ENCODE results near the gene LONP1. TPM values are rescaled to one million over a fixed set of nuclear protein-coding genes. Genes with fewer than 3 reads are reported as not detected.
"Not testable (repeated sequence)": the region's sequence is repeated elsewhere in the genome, so short reads cannot be mapped to it uniquely, and the experiment has no call there.

Gene LONP1
- total and polyA plus RNA-seq, 4 donors = 32.3 to 83.9 (median 57.5) TPM

DNA sequence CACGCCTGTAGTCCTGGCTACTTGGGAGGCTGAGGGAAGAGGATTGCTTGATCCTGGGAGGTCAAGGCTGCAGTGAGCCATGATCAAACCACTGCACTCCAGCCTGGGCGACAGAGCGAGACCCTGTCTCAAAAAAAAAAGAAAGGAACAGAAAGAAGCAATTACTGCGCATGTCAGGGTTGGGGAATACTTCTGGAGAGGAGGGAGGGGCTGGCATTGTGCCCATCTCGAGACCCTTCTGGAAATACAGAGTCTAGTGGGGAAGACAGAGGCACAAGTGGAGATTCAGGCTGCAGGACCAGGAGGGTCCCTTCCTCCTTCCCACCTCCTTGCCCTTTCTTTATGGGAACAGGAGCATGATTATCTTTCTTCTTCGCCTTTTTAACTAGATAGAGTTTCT is 33.8 kb upstream of the LONP1 start:
- no peak overlapping the region for H3K9ac ChIP-seq (ENCODE audit: low read depth in 1 of 2, low read length in 2 of 2)
- TF ChIP-seq, protein P1, sequence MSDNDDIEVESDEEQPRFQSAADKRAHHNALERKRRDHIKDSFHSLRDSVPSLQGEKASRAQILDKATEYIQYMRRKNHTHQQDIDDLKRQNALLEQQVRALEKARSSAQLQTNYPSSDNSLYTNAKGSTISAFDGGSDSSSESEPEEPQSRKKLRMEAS (IDR thresholded peaks at IDR 0.05) = no peak
- H3K4me1 ChIP-seq (ENCODE audit: control insufficient read depth in 4 of 4, insufficient read depth in 4 of 4, low read length in 3 of 4) = no peaks in the 10 kb centered on the region
- no peak overlapping the region for H3K27ac ChIP-seq (ENCODE audit: low read depth in 1 of 2, low read length in 2 of 2)
- no peaks in the 10 kb centered on the region for H3K9me3 ChIP-seq (ENCODE audit: control insufficient read depth in 4 of 4, low read length in 3 of 4)
- no peaks in the 10 kb centered on the region for H3K36me3 ChIP-seq (ENCODE audit: control insufficient read depth in 4 of 4, insufficient read depth in 3 of 4, low read depth in 1 of 4, low read length in 3 of 4)
- H3K27me3 ChIP-seq (ENCODE audit: control insufficient read depth in 4 of 4, insufficient read depth in 4 of 4, low read length in 3 of 4) = no peaks in the 10 kb centered on the region
- 74% methylated on average over 6 of the region's 6 CpGs for WGBS
- H3K4me3 ChIP-seq (ENCODE audit: low read depth in 1 of 3, low read length in 3 of 3) = no peak overlapping the region
- no peak for DNase-seq (ENCODE audit: low spot score)

GRCh38 chr19:5751709-5752108 is 31.8 kb upstream of the LONP1 start:
- no peak for TF ChIP-seq HNF4A (conservative IDR thresholded peaks at IDR 0.05)
- no peak for TF ChIP-seq TAF1 (conservative IDR thresholded peaks at IDR 0.05)
- TF ChIP-seq JUND (IDR thresholded peaks at IDR 0.05) = no peak
- no peak for TF ChIP-seq NR2F2 (IDR thresholded peaks at IDR 0.05)
- TF ChIP-seq, protein P2, sequence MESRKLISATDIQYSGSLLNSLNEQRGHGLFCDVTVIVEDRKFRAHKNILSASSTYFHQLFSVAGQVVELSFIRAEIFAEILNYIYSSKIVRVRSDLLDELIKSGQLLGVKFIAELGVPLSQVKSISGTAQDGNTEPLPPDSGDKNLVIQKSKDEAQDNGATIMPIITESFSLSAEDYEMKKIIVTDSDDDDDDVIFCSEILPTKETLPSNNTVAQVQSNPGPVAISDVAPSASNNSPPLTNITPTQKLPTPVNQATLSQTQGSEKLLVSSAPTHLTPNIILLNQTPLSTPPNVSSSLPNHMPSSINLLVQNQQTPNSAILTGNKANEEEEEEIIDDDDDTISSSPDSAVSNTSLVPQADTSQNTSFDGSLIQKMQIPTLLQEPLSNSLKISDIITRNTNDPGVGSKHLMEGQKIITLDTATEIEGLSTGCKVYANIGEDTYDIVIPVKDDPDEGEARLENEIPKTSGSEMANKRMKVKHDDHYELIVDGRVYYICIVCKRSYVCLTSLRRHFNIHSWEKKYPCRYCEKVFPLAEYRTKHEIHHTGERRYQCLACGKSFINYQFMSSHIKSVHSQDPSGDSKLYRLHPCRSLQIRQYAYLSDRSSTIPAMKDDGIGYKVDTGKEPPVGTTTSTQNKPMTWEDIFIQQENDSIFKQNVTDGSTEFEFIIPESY (IDR thresholded peaks at IDR 0.05) = no peak
- no peak for TF ChIP-seq CTCF (IDR thresholded peaks at IDR 0.05; ENCODE audit: low read depth, low read length, missing input control)
- TF ChIP-seq FOXA2 (IDR thresholded peaks at IDR 0.05) = no peak
- TF ChIP-seq, protein P1 (IDR thresholded peaks at IDR 0.05) = no peak
- H3K27me3 ChIP-seq (ENCODE audit: control insufficient read depth in 4 of 4, insufficient read depth in 4 of 4, low read length in 3 of 4) = no peaks in the 10 kb centered on the region
- no peak overlapping the region for H3K27ac ChIP-seq (ENCODE audit: low read depth in 1 of 2, low read length in 2 of 2)
- no peak overlapping the region for H3K9ac ChIP-seq (ENCODE audit: low read depth in 1 of 2, low read length in 2 of 2)
- no peak overlapping the region for H3K4me3 ChIP-seq (ENCODE audit: low read depth in 1 of 3, low read length in 3 of 3)
- no peaks in the 10 kb centered on the region for H3K4me1 ChIP-seq (ENCODE audit: control insufficient read depth in 4 of 4, insufficient read depth in 4 of 4, low read length in 3 of 4)
- no peak for DNase-seq (ENCODE audit: low spot score)
- H3K9me3 ChIP-seq (ENCODE audit: control insufficient read depth in 4 of 4, low read length in 3 of 4) = no peaks in the 10 kb centered on the region
- no peaks in the 10 kb centered on the region for H3K36me3 ChIP-seq (ENCODE audit: control insufficient read depth in 4 of 4, insufficient read depth in 3 of 4, low read depth in 1 of 4, low read length in 3 of 4)
- 61% methylated on average over 7 of the region's 7 CpGs for WGBS

- Histone ChIP-seq H3K4me3 (ENCODE audit: low read depth in 1 of 3, low read length in 3 of 3) (no peak overlapping the region), H3K9ac (ENCODE audit: low read depth in 1 of 2, low read length in 2 of 2) (no peak overlapping the region), H3K9me3 (ENCODE audit: control insufficient read depth in 4 of 4, low read length in 3 of 4) (no peaks in the 10 kb centered on the region), H3K27ac (ENCODE audit: low read depth in 1 of 2, low read length in 2 of 2) (no peak overlapping the region), H3K4me1 (ENCODE audit: control insufficient read depth in 4 of 4, insufficient read depth in 4 of 4, low read length in 3 of 4) (no peaks in the 10 kb centered on the region), H3K27me3 (ENCODE audit: control insufficient read depth in 4 of 4, insufficient read depth in 4 of 4, low read length in 3 of 4) (no peaks in the 10 kb centered on the region), H3K36me3 (ENCODE audit: control insufficient read depth in 4 of 4, insufficient read depth in 3 of 4, low read depth in 1 of 4, low read length in 3 of 4) (no peaks in the 10 kb centered on the region)
- DNase-seq (ENCODE audit: low spot score) = no peak
- WGBS = 83% methylated on average over 5 of the region's 5 CpGs
- no peak for TF ChIP-seq HNF4G (IDR thresholded peaks at IDR 0.05)
Observed at GRCh38 chr19:5749505-5749904, 29.6 kb upstream of the LONP1 start.

DNA sequence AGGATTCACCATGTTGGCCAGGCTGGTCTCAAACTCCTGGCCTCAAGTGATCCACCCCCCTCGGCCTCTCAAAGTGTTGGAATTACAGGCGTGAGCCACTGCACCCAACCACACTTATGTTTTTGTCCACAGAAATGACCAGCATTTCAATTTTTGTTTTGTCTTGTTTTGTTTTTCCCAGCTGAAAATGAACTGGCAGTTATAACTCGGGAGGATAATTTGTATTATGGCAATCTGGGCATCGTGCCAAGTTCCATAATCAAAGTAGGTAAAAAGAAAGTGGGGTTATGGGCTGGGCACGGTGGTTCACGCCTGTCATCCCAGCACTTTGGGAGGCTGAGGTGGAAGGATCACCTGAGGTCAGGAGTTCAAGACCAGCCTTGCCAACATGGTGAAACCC is 29.0 kb upstream of the LONP1 start:
- not testable (repeated sequence) for H3K36me3 ChIP-seq (ENCODE audit: control insufficient read depth in 4 of 4, insufficient read depth in 3 of 4, low read depth in 1 of 4, low read length in 3 of 4); H3K9me3 ChIP-seq (ENCODE audit: control insufficient read depth in 4 of 4, low read length in 3 of 4); DNase-seq (ENCODE audit: low spot score); H3K9ac ChIP-seq (ENCODE audit: low read depth in 1 of 2, low read length in 2 of 2); H3K27me3 ChIP-seq (ENCODE audit: control insufficient read depth in 4 of 4, insufficient read depth in 4 of 4, low read length in 3 of 4); H3K4me1 ChIP-seq (ENCODE audit: control insufficient read depth in 4 of 4, insufficient read depth in 4 of 4, low read length in 3 of 4); H3K4me3 ChIP-seq (ENCODE audit: low read depth in 1 of 3, low read length in 3 of 3); H3K27ac ChIP-seq (ENCODE audit: low read depth in 1 of 2, low read length in 2 of 2)
- 57% methylated on average over 6 of the region's 6 CpGs for WGBS

DNA sequence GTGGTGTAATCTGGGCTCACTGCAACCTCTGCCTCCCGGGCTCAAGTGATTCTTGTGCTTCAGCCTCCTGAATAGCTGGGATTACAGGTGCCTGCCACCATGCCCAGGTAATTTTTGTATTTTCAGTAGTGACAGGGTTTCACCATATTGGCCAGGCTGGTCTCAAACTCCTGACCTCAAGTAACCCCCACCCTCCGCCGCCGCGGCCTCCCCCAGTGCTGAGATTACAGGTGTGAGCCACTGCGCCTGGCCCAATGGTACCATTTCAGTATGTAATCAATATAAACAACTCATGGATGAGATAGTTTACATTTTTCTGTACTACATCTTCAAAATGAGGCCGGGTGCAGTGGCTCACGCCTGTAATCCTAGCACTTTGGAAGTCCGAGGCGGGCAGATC is 25.1 kb upstream of the LONP1 start:
- not testable (repeated sequence) for H3K9ac ChIP-seq (ENCODE audit: low read depth in 1 of 2, low read length in 2 of 2); H3K27ac ChIP-seq (ENCODE audit: low read depth in 1 of 2, low read length in 2 of 2); H3K4me3 ChIP-seq (ENCODE audit: low read depth in 1 of 3, low read length in 3 of 3); H3K4me1 ChIP-seq (ENCODE audit: control insufficient read depth in 4 of 4, insufficient read depth in 4 of 4, low read length in 3 of 4); H3K9me3 ChIP-seq (ENCODE audit: control insufficient read depth in 4 of 4, low read length in 3 of 4); H3K27me3 ChIP-seq (ENCODE audit: control insufficient read depth in 4 of 4, insufficient read depth in 4 of 4, low read length in 3 of 4); H3K36me3 ChIP-seq (ENCODE audit: control insufficient read depth in 4 of 4, insufficient read depth in 3 of 4, low read depth in 1 of 4, low read length in 3 of 4); DNase-seq (ENCODE audit: low spot score)
- WGBS = 78% methylated on average over 10 of the region's 10 CpGs

Data from liver (tissue), 9 donors.